Omental fat pad (tissue), 4 donors: ENCODE results near the gene RPS15. TPM values are rescaled to one million over a fixed set of nuclear protein-coding genes. Genes with fewer than 3 reads are reported as not detected.

Experiments used
- ATAC-seq: fragments of 150-250 bp; one replicate; pipeline ENCODE4 v1.9.1; 2016; ENCODE audit warnings: mild to moderate bottlenecking, moderate library complexity; ENCODE audit not compliant: low FRiP score
- DNase-seq: peaks from one replicate; pipeline ENCODE4 v3.0.0-alpha.2; 2019; ENCODE audit warnings: low spot score
- CTCF ChIP-seq, 3 donors: fragments of 450-650 bp; IDR thresholded peaks; one replicate each; pipeline ENCODE4 v1.5.1; 2016 to 2017; ENCODE audit warnings: antibody characterized with exemption in 3 of 3, mild to moderate bottlenecking in 3 of 3, moderate library complexity in 2 of 3
- total RNA-seq, 4 donors: library from RNA; depleted of rRNA; stranded (reverse); fragments of >200 nt; gene quantifications; one replicate each; pipeline ENCODE4 v1.1.0, GENCODE V29; 2016

RPS15 gene
- total RNA-seq, 4 donors from 2014 or later, result 2,522 to 3,708 (median 2,994) TPM

GRCh38 chr19:1393841-1394240, 44.4 kb upstream of the RPS15 start:
- ATAC-seq (no peak), DNase-seq (no peak)
- TF ChIP-seq CTCF (IDR thresholded peaks at IDR 0.05), result no peak

GRCh38 chr19:1394252-1395193, 43.7 kb upstream of the RPS15 start:
- ATAC-seq, result no peak

GRCh38 chr19:1395194-1396018, 42.8 kb upstream of the RPS15 start:
- no peak for ATAC-seq
- no peak for DNase-seq
- no peak for TF ChIP-seq CTCF (IDR thresholded peaks at IDR 0.05)

More at GRCh38 chr19:1394252-1395193, 43.7 kb upstream of the RPS15 start:
- DNase-seq, result no peak
- no peak for TF ChIP-seq CTCF (IDR thresholded peaks at IDR 0.05)

GRCh38 chr19:1396019-1396767, 42.0 kb upstream of the RPS15 start:
- no peak for DNase-seq
- no peak for TF ChIP-seq CTCF (IDR thresholded peaks at IDR 0.05)
- ATAC-seq, result no peak

- ATAC-seq (no peak), DNase-seq (no peak)
- no peak for TF ChIP-seq CTCF (IDR thresholded peaks at IDR 0.05)
These were observed 41.2 kb upstream of the RPS15 start for GRCh38 chr19:1396768-1397679.

GRCh38 chr19:1397838-1398237, 40.4 kb upstream of the RPS15 start:
- no peak for TF ChIP-seq CTCF (IDR thresholded peaks at IDR 0.05)
- DNase-seq, result no peak
- ATAC-seq, result no peak
